ENCODE results near the gene FLNB. TPM values are rescaled to one million over a fixed set of nuclear protein-coding genes. Genes with fewer than 3 reads are reported as not detected.

Gene FLNB
- total and polyA plus RNA-seq, 2 of the 13 experiments (the other 11 are each of a cell fraction or from before 2014, with no cell fraction given): 106 to 130 TPM

DNA sequence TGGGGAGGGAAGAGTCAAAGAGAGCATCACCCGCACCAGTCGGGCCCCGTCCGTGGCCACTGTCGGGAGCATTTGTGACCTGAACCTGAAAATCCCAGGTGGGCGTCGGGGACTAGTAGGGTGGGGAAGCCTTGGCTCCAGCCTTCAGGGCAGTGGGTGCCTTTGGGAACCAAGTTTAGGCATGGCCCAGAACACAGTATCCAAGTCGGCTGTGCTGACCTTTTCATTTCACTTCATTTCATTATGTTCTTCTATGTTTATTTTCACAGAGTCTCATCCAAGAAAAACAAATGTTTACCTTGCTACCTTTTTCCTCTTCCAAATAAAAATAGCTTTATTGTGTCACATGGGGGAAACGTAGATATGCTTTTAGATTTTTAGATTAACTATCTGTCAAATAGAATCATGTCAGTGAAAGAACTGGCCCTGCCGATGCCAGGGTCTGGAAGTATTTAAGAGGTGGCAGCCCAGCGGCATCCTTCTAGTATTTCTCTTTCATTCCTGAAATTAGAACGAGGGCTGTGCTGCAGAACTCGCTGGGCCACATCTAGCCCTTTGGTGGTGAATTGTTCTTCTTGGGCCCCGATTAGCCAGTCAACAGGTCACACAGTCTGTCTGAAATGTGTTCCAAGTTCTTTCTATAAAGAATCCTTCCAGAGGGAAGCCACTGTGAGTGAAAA, 142.0 kb downstream of the FLNB start:
- H3K4me3 ChIP-seq (replicated peaks in 1 of 3; ENCODE audit: insufficient read depth in 1 of 3, low read depth in 2 of 3, low read length in 3 of 3): no peak overlapping the region
- H3K36me3 ChIP-seq (replicated peaks in 1 of 2; ENCODE audit: control insufficient read depth in 1 of 2, insufficient read depth in 2 of 2, low read length in 2 of 2): peaks cover 74 to 94% of the 10 kb centered on the region in 2 experiments
- TF ChIP-seq ZNF749 (CRISPR knock-in tag; IDR thresholded peaks at IDR 0.05; ENCODE audit: borderline replicate concordance) (no peak), AGO2 (optimal IDR thresholded peaks at IDR 0.05; ENCODE audit: low read depth, low read length) (peak; percentile 21), ZNF180 (CRISPR knock-in tag; IDR thresholded peaks at IDR 0.05; ENCODE audit: borderline replicate concordance, low read depth) (no peak)
- TF ChIP-seq, protein P1, sequence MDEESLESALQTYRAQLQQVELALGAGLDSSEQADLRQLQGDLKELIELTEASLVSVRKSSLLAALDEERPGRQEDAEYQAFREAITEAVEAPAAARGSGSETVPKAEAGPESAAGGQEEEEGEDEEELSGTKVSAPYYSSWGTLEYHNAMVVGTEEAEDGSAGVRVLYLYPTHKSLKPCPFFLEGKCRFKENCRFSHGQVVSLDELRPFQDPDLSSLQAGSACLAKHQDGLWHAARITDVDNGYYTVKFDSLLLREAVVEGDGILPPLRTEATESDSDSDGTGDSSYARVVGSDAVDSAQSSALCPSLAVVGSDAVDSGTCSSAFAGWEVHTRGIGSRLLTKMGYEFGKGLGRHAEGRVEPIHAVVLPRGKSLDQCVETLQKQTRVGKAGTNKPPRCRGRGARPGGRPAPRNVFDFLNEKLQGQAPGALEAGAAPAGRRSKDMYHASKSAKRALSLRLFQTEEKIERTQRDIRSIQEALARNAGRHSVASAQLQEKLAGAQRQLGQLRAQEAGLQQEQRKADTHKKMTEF (CRISPR knock-in tag; IDR thresholded peaks at IDR 0.05): no peak
- TF ChIP-seq, protein P2, sequence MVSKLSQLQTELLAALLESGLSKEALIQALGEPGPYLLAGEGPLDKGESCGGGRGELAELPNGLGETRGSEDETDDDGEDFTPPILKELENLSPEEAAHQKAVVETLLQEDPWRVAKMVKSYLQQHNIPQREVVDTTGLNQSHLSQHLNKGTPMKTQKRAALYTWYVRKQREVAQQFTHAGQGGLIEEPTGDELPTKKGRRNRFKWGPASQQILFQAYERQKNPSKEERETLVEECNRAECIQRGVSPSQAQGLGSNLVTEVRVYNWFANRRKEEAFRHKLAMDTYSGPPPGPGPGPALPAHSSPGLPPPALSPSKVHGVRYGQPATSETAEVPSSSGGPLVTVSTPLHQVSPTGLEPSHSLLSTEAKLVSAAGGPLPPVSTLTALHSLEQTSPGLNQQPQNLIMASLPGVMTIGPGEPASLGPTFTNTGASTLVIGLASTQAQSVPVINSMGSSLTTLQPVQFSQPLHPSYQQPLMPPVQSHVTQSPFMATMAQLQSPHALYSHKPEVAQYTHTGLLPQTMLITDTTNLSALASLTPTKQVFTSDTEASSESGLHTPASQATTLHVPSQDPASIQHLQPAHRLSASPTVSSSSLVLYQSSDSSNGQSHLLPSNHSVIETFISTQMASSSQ (IDR thresholded peaks at IDR 0.05; ENCODE audit: low read depth): no peak
- TF ChIP-seq, protein P2 (CRISPR knock-in tag; IDR thresholded peaks at IDR 0.05; ENCODE audit: borderline replicate concordance): no peak
- TF ChIP-seq, protein P3, sequence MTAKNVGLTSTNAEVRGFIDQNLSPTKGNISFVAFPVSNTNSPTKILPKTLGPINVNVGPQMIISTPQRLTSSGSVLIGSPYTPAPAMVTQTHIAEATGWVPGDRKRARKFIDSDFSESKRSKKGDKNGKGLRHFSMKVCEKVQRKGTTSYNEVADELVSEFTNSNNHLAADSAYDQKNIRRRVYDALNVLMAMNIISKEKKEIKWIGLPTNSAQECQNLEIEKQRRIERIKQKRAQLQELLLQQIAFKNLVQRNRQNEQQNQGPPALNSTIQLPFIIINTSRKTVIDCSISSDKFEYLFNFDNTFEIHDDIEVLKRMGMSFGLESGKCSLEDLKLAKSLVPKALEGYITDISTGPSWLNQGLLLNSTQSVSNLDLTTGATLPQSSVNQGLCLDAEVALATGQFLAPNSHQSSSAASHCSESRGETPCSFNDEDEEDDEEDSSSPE (CRISPR knock-in tag; IDR thresholded peaks at IDR 0.05): no peak
- no peak for FAIRE-seq
- H2AFZ ChIP-seq (ENCODE audit: low read length): no peak overlapping the region
- intact Hi-C loops (cut with micrococcal nuclease; ENCODE audit: unreplicated experiment) (no loop called here), in situ Hi-C loops (cut with HindIII; ENCODE audit: extremely low pct_ligation_motif_present, low pct_unique_long_range_greater_than_20kb) (no loop called here)
- ChIA-PET POLR2A (no interaction called here), CTCF (ENCODE audit: low intra/inter-chr PET ratio, low total read pairs) (no interaction called here)
- ATAC-seq: no peak
- peaks cover 6% of the 10 kb centered on the region for H4K20me1 ChIP-seq (ENCODE audit: insufficient read depth, low read length)
- H3K27ac ChIP-seq (ENCODE audit: extremely low read length, insufficient read depth, low read length): no peak overlapping the region
- no TSS peak for BruUV-seq (replicated peaks)
- H3K79me2 ChIP-seq (ENCODE audit: insufficient read depth, low read length): no peaks in the 10 kb centered on the region
- WGBS (ENCODE audit: low lambda C conversion rate): 93% methylated on average over 14 of the region's 14 CpGs
- no peaks in the 10 kb centered on the region for H3K9me3 ChIP-seq (ENCODE audit: low read length)
- H3K4me2 ChIP-seq (ENCODE audit: low read depth, low read length): no peak overlapping the region
- no peaks in the 10 kb centered on the region for H3K27me3 ChIP-seq (ENCODE audit: control insufficient read depth in 1 of 2, insufficient read depth in 2 of 2, low read length in 2 of 2)
- DNase-seq (ENCODE audit: low spot score): no peak
- H3K4me1 ChIP-seq (ENCODE audit: insufficient read depth, low read length): peaks cover 4% of the 10 kb centered on the region
- no peak overlapping the region for H3K9ac ChIP-seq (ENCODE audit: insufficient read depth, low read depth, low read length)
